HS-5 (cell line): Measurements from ENCODE around the gene ANO4.
"Not testable (repeated sequence)": the region's sequence is repeated elsewhere in the genome, so short reads cannot be mapped to it uniquely, and the experiment has no call there.

Experiments used
- DNase-seq: peaks from one replicate; pipeline ENCODE4 v3.0.0-alpha.2; 2012; ENCODE audit warnings: low read depth

Gene ANO4

DNA sequence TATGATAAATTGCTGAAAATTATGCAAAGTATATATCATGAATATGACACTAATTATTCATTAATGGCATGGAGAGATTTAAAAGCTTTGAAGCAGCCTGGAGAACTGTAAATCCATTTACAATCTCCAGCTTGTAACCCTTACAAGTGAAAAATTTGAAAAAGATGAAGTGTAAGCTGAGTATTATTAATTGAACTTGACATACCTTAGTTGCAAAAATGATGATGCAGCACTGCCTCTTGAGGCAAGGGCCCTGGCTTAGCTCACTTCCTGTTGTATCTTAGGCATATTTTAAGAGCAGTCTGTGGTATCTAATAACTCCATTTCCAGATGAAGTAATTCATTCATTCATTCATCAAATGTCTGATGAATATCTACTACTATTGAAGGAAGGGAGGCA, 158.6 kb downstream of the ANO4 start:
- DNase-seq: no peak

DNA sequence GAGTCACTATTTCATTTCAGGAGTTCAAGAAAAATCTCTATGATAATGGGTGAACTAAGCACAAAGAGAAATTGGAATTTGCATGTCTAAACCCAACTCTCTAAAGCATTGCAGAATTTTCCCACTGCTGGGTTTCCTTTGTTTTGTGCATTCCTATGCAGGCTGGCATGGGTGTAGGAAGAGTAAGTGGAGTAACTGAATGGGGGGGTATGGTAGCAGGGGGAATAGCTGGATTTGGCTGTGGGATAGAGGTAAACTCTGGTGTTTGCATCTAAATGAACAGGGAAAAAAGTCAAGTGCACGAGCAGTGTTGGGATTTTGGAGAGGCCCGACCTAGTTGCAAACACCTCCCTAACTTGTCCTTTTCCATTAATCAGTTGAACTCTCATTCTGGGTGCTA, 159.1 kb downstream of the ANO4 start:
- DNase-seq: no peak

DNA sequence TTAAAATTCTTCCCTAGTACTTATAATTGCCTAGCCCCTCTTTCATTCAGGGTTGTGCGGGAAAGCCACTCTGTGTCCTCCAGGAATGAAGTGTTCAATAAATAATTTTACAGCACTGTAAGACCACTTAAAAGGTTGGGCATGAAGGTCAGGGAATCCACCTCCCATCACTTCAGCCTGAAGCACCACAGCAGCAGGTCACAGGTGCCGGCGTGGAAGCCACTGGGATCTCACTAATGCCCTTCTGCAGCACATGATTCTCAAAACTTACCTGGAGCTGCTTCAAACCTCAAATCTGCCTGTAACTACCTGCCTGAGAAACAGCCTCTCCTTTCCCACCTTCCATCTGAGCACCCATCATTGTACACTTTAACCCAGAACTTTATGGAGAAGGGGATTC, 159.5 kb downstream of the ANO4 start:
- DNase-seq: no peak

DNA sequence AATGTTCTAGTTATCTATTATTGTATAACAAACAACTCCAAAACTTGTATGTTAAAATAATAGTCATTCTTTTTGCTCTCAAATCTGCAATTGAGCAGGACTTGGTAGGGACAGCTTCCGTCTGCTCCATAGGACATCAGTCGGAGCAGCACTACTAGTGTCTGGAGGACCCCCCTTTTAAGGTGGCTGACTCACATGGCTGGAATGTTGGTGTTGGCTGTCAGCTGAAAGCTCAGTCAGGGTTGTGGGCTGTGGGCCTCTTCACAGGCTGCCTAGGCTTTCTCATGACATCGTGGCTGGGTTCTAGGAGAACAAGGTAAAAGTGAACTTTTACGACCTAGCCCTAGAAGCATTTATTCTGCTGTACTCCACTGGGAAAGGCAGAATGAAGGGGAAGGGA, 160.6 kb downstream of the ANO4 start:
- no peak for DNase-seq

DNA sequence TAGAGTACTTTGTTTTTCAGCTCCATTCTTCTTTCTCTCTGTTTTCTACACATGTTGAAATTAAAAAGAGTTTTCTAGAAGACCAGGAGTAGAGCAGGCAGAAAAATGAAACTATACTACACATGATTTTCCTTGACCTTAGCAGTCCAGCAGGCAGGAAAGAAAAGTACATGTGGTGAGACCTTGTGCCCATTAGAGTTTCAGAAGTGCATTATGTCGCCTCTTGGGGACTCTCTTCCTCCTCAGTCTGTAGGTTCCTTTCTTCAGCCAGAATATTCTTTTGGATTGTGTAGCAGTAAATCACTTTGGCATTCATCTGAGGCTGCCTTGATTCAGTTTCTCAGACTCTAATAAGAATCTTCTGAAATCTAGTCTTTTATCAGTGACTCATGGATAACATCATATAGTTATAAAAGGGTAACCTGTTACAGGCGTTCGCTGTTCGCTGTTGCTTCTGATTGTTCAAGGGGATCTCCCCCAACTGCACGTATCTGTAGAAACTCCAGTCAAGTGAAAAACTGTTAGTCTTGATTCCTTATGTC, 161.8 kb downstream of the ANO4 start:
- DNase-seq: no peak

DNA sequence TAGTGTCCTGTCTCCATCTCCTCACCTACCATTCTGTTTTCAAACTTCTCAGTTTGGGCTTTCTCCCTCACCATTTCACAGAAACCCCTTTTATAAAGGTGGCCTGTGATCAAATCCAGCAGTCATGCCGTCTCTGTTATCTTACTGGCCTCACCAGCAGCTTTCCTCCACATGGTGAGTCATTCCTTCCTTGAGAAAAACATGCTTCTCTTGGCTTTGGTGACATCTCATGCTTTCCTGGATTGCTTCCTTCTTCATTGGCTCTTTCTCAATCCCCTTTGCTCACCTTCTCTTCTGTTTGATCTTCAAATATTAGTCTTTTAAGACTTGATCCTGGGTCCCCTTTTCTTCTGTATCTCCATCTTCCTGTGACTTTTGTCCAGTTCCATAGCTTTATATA, 164.9 kb downstream of the ANO4 start:
- peak; percentile 6 for DNase-seq

DNA sequence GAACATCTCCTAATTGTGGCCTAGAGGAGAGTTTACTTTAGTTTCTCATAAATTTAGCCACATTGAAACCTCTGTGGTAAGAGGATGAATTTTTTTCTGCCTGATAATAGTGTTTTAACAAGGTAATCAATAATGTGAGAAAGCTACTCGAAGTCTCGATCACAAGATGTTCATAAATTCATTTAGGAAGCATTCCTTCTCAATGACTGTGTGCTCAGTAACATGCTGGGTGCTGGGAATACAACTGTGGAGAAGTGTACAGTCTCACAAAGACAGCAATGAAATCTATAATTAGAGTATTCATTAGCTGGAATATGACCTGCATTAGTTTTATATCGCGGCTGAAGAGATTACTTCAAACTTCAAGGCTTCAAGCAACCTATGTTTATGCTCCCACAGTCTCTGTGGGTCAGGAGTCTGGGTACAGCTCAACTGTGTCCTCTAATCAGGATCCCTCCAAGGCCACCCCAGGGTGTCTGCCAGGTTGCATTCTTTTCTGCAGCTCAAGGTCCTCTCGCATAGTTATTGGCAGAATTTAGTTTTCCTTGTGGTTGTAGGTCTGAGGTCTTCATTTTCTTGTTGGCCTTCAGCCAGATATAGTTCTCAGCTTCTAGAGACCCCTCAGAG, 167.6 kb downstream of the ANO4 start:
- DNase-seq: no peak

DNA sequence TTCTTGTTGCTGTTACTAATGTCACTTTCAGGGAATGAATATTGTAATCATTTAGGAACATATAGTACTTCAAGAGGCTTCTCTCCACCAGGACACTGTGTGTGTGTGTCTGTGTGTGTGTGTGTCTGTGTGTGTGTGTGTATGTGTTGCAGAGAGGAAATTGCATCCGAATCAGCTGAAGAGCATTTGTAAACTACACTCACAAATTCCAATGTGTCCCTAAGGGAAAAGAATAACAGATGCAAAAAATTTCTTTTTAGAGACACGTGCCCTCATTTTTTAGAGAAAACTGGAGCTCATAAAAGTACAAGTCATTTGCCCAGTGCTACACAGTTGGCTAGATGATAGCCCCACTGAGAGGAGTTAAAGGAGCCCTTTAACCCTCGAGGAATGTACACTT, 168.8 kb downstream of the ANO4 start:
- DNase-seq: no peak

DNA sequence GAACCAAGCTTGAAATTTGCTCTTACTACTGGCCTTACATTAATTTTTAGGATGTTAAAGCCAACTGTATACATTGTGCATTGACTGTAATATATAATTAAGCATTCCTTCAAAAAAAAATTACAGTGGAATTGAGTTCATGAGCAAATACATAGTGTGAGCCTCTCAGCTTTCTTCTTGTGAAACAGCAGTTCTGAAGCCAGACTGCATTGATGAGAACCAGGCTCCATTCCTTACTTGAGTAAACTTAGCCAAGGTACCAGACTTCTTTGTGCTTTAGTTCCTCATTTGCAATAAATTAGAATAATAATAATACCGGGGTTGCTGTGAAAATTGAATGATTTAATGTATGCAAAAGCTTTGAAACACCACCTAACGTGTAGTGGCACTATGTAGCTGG, 169.5 kb downstream of the ANO4 start:
- DNase-seq: no peak

DNA sequence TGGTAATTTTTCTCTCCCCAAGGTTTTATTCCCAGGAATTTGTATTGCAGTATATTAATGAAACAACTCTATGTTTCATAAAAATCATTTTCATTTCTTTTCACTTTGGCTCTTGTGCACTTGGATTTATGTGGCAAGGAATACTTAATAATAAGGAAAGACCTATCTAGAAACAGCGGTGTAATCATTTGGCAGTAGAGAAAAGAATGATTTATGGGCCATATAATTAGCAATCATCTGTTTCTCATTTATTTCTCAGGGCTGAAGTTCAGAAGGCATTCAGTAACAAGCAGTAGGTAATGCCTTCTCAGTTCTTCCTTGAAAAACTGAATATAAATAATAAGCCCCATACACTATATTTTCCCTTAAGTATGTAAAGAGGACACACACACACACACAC, 172.6 kb downstream of the ANO4 start:
- no peak for DNase-seq

DNA sequence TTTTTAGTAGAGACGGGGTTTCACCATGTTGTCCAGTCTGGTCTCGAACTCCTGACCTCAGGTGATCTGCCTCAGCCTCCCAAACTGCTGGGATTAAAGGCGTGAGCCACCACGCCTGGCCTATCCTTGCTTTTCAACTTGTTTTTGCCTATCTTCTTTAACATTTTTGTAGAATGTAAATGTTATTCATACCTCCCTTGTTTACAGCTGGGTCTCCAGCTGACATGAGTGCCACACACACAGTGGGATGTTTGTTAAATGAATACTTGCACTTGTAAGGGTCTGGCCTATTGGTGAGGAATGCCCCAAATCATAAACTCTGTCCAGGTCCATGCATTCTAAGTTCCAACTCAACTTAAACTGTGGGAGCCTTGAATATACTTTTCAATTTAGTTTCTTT, 176.3 kb downstream of the ANO4 start:
- no peak for DNase-seq

DNA sequence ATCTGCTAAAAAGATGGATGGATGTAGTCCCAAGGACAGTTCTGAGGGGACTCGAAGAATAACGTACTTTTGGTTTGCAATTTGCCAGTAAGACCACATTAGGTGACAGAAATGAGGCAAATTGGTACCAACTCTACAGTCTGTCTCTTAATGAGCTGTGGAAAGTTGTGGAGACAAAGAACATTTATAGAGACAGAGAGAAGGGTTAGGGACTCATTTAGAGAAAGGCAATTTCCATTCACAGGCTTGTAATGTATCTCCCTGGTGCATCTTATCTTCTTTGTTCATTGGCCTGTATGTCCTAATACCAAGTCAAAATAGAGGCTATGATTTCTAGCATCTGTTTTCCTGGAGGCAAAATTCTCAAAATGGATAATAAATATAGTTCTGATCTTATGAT, 177.5 kb downstream of the ANO4 start:
- DNase-seq: no peak

DNA sequence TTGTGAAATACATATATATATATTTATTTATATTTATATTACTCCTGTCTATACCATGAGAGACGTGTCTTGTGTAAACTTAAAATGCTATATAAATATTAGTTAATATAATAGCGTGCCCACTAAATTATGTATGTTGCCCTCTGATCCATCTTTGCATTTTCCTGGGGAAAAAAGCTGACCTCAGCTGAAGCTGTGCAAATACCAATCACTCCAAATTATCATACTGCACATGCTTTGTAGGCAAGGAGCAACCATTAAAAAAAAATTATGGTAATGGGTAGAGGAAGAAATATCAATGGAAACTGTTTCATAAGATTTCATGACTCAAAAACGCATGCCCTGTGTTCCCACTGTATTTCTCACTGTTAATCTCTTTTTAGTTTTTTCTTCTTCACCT, 179.8 kb downstream of the ANO4 start:
- DNase-seq: no peak

DNA sequence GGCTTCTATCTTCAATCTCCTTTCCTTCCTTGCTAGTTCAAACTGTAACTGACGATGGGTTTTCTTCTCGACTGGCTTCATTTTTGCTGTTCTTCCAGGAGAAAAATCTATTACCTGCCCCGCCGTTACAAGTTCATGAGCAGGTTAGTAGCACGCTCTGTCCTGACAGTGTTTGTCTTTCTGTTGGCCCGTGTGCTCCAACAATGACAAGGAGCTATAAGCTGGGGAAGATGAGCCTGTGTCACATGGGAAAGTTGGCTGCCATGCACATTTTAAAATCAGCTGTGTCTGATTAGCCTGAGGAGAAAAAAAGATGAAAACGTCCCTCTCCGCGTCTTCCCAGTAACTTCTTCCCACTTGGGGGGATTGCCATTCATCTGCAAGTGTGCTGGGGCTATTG, 180.2 kb downstream of the ANO4 start:
- DNase-seq: no peak

DNA sequence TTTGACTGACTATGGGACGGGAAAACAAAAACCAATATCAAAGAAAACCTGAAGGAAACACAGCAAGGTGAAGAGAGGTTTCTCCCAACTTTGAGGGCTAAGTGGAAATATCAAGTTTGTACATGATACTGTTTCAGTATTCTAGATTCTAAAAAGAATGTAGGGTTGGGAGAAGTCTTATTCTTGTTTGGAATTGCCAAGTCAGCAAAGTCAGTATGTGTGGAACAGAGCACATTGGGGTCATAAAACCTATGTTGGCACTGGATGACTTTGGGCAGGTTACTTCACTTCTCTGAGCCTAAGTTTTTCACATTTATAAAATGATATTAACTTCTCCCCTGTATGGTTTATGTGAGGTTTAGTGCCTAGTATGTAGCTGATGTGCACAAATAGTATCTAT, 182.2 kb downstream of the ANO4 start:
- no peak for DNase-seq

DNA sequence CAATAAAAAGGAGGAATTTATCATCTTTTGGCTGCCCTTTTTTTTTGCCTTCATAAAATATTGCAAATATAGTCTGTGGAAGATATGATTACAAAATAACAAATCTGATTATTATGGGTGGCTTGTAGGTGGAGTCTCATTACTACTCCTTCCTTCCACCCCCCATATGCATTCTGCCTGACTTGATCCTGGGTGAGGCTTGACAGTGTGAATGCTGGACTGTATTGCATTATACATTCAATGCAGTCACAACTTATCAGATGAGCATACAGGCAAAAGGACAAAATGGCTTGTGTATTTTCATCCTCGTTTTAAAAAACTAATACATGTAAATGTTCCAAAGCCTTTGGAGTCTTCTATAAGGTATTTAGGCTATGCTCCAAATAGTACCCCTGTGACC, 186.3 kb downstream of the ANO4 start:
- no peak for DNase-seq

DNA sequence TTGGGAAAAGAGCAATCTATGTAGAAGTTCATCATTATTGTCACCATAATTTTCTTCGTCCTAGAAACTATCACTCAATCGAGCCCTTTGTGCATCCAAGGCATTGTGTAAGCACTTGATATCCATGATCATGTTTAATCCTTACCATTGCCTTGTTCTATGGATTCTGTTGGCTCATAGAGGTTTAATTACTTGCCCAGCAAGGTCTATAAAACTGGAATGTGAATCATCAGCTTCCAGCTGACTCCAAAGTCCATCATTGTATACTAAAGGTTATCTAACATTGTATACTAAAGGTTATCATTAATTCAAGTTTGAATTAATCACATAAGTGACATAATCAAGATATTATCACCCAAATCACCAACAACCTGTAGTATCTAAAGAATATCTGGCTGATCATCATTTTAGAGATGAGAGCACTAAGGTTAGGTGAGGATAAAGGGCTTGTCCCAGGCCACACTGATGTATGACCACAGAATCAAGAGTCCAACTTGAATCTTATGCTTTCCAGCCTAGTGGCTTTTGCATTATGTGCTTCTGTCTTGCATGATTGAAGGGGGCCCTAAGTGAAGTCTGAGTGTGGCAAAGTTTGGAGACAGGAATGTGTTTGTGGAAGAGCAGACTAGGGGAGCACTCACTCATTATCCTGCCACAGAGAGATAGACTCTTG, 188.1 kb downstream of the ANO4 start:
- no peak for DNase-seq

DNA sequence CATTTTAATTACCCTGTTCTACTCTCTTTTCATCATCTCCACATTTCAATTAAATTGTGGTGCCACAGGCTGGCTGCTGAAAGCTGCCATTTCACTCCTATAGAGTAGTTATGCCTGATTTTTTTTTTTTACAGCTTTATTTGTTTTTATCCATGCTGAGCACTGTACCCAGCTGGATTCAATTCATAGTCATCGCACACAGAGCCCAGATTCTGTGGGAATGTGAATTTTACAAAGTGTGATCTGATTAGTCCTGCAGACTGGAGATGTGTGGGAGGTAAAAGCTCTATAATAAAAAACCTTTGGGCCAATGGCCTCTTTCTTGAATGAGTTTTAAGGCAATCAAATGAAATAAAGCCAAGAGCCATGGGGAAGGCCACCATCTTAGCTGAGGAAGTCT, 190.2 kb downstream of the ANO4 start:
- no peak for DNase-seq

DNA sequence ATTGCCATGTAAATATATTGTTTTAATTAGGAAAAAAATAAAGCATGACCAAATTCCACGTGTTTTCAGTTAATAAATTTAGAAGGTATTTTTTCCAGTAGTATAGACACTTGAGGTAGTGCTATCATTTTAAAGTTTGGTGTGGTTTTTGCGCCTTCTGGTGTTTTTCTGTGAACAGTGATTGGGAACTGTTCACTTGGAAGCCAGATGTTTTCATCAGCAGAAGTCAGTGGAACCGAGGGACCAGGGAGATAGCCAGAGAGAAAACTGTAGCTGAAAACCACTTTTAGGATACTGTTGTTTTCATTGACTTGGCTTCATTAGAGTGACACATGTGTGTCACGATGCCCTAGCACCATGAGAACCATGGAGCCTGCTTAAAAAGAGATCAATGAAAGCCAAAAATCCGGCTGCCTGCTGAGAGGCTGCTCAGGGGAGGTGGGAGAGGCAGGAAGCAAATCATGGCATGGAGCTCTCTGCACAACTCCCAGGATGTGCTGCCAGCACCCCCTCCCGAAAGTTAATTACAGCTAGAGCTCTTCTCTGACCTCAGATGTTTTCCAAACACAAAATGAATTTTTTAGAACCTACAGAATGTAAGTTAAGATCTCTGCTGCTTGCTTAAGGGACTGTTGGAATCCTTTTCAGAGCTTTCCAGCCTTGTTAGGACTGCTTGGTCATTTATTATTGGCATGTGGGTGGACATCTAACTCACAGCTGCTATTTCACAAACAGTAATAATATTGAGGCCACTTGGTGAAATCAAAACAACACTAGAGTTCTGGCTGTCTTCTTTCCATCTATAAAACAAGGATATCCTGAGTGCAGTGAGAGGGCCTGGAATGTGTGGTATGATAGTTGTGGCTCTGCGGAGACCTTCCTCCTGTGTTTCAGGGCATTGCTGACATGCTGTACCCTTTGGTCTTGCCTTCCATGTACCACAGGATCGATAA, 192.3 kb downstream of the ANO4 start:
- DNase-seq: no peak

DNA sequence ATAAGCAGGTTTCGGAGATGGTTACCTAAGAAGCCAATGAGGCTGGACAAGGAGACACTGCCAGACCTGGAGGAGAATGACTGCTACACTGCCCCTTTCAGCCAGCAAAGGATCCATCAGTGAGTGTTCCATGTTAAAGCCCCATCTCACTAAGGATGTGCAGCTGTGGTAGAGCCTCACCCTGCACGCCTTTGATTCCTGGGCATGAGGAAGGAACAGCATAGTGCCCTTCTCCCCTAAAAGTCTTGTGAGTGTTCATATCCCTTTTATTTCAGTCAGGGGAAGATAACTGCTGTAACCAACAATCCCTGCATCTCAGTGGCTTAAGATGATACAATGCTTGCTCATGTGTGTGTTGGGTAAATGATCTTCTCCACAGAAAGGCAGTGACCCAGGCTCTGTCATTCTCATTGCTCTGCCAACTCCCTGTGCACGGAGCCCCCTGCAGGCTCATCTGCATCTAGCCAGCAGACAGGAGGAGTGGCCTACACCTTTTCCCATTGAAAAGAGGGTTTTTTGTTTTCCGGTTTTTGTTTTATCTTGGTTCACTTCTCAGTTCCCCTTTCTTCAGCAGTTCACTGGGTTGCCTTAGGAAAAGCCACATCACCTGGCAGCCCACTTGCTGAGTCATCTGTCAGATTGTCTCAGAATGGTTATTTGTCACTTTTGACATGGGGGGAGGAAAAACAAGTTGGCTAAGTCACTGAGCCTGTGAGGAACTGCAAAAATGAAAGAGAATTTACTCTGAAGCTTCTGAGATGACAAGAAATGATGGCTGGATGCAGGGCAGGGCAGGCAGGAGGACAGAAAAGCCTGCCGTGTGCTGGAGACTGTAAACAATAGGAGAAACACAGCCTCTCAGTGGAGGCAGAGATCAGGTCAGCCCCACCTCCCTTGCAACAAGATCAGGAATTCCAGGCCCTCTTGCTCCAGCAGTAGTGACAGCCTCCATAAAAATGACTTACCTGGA, 193.3 kb downstream of the ANO4 start:
- peak; percentile 14 for DNase-seq

DNA sequence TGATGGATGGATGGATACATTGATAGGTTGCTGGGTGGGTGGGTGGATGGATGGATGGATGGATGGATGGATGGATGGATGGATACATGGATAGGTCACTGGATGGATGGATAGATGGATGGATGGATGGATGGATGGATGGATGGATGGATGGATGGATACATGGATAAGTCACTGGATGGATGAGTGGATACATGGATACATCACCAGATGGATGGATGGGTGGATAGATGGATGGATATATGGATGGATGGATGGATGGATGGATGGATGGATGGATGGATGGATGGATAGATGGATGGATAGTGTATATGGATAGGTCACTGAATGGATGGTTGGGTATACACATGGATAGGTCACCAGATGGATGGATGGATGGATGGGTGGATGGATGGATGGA, 194.9 kb downstream of the ANO4 start:
- not testable (repeated sequence) for DNase-seq

DNA sequence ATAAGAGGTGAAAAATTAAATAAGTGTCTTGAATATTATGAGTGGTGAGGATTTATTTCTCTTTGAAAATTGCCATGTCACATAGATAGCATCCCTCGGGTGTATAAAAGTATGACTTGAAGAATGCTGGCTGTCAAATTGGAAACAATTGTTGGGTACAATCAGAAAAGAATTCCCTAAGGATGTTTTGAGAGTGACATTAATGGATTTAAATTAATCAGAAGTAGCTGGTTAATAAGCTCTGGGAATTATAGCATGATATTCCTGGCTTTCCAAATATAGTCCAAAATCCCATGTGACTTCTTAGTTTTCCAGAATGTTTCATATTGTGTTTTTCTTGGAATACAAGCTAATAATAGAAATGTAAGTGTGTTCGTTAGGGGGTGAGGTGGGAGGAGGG, 196.5 kb downstream of the ANO4 start:
- DNase-seq: no peak
